Measurements from ENCODE around the gene MICOS13. TPM values are rescaled to one million over a fixed set of nuclear protein-coding genes. Genes with fewer than 3 reads are reported as not detected.
A peak's percentile ranks its signal among the peaks of the same experiment; 100 is the strongest.

Gene MICOS13
- total RNA-seq, 1 donor from 2014 or later = 61.0 TPM

DNA sequence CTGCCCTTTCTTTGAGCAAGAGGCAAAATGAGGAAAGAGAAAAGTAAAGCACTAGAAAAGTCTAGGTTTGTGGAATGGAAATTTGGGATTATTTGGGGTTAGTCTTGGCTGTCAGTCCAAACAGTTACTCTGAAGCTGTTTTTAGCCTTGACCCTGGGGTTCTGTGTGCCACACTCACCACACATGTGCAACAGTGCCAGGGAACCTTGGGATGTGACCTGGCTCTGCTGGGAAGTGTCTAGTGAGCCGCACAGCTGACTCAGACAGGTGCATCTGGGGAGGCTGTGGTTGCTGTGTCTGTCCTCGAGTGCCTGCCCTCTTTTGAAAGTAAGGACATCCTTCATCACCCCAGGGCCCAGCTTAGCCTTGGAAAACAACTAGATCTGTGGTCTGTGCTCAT lies 15.8 kb downstream of the MICOS13 start:
- Mint-ChIP-seq H3K9me3 (ENCODE audit: low read depth) (no peaks in the 10 kb centered on the region), H3K27me3 (ENCODE audit: low read depth) (no peaks in the 10 kb centered on the region), H3K4me1 (ENCODE audit: low read depth) (no peaks in the 10 kb centered on the region), H3K4me3 (ENCODE audit: unreplicated experiment) (no peak overlapping the region), H3K36me3 (ENCODE audit: low read depth) (peaks cover 32% of the 10 kb centered on the region), H3K27ac (ENCODE audit: unreplicated experiment) (no peak overlapping the region)
- TF ChIP-seq, protein P1, sequence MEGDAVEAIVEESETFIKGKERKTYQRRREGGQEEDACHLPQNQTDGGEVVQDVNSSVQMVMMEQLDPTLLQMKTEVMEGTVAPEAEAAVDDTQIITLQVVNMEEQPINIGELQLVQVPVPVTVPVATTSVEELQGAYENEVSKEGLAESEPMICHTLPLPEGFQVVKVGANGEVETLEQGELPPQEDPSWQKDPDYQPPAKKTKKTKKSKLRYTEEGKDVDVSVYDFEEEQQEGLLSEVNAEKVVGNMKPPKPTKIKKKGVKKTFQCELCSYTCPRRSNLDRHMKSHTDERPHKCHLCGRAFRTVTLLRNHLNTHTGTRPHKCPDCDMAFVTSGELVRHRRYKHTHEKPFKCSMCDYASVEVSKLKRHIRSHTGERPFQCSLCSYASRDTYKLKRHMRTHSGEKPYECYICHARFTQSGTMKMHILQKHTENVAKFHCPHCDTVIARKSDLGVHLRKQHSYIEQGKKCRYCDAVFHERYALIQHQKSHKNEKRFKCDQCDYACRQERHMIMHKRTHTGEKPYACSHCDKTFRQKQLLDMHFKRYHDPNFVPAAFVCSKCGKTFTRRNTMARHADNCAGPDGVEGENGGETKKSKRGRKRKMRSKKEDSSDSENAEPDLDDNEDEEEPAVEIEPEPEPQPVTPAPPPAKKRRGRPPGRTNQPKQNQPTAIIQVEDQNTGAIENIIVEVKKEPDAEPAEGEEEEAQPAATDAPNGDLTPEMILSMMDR (IDR thresholded peaks at IDR 0.05) = no peak
- DNase-seq (ENCODE audit: low spot score) = peak; percentile 39

DNA sequence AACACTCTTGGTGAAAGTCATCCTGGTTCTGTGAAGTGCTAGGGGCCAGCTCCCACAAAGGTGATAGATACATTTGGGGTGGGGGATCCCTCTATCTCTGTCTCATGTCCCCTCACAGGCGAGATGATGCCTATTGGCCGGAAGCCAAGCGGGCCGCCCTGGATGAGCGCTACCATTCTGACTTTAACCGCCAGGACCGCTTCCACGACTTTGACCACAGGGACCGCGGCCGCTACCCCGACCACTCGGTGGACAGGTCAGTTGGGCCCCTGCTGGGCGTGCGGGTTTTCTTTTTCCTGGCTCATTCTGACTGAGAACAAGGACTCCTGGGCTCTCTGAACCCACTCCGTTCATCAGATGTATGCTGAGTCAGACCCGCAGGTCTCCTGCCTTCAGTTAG lies 16.4 kb downstream of the MICOS13 start:
- H3K27ac Mint-ChIP-seq (ENCODE audit: unreplicated experiment) = no peak overlapping the region
- no peaks in the 10 kb centered on the region for H3K9me3 Mint-ChIP-seq (ENCODE audit: low read depth)
- no peaks in the 10 kb centered on the region for H3K27me3 Mint-ChIP-seq (ENCODE audit: low read depth)
- no peak overlapping the region for H3K4me3 Mint-ChIP-seq (ENCODE audit: unreplicated experiment)
- peak; percentile 75 for DNase-seq (ENCODE audit: low spot score)
- H3K4me1 Mint-ChIP-seq (ENCODE audit: low read depth) = no peaks in the 10 kb centered on the region
- TF ChIP-seq, protein P1 (IDR thresholded peaks at IDR 0.05) = no peak
- peaks cover 32% of the 10 kb centered on the region for H3K36me3 Mint-ChIP-seq (ENCODE audit: low read depth)

- DNase-seq (ENCODE audit: low spot score) = peak; percentile 90
- H3K9me3 Mint-ChIP-seq (ENCODE audit: low read depth) = no peaks in the 10 kb centered on the region
- peaks cover 35% of the 10 kb centered on the region for H3K36me3 Mint-ChIP-seq (ENCODE audit: low read depth)
- TF ChIP-seq, protein P1 (IDR thresholded peaks at IDR 0.05) = no peak
- H3K27ac Mint-ChIP-seq (ENCODE audit: unreplicated experiment) = no peak overlapping the region
- no peak overlapping the region for H3K4me3 Mint-ChIP-seq (ENCODE audit: unreplicated experiment)
- no peaks in the 10 kb centered on the region for H3K27me3 Mint-ChIP-seq (ENCODE audit: low read depth)
- H3K4me1 Mint-ChIP-seq (ENCODE audit: low read depth) = no peaks in the 10 kb centered on the region
Observed at GRCh38 chr19:5661483-5661882, 18.8 kb downstream of the MICOS13 start.

DNA sequence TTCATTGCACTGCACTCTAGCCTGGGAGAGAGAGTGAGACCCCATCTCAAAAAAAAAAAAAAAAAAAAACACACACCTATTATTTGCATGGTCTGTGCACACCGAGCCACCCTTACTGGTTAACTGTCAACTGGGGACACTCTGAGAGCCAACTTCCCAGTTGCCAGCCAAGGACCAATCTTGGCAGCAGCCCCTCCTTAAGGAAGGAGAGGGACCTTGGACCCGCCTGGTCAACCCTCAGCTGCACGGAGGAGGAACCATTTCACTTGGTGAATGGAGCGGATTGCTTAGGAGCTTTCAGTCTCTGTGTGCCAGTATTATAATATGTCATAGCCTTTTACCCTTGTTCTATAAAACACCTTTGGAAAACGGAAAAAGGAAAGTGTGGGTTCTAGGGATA lies 24.9 kb downstream of the MICOS13 start:
- TF ChIP-seq, protein P1 (IDR thresholded peaks at IDR 0.05) = no peak
- Mint-ChIP-seq H3K27me3 (ENCODE audit: low read depth) (no peaks in the 10 kb centered on the region), H3K36me3 (ENCODE audit: low read depth) (peaks cover 42% of the 10 kb centered on the region), H3K4me1 (ENCODE audit: low read depth) (no peaks in the 10 kb centered on the region), H3K27ac (ENCODE audit: unreplicated experiment) (no peak overlapping the region), H3K9me3 (ENCODE audit: low read depth) (no peaks in the 10 kb centered on the region), H3K4me3 (ENCODE audit: unreplicated experiment) (no peak overlapping the region)
- DNase-seq (ENCODE audit: low spot score) = no peak

DNA sequence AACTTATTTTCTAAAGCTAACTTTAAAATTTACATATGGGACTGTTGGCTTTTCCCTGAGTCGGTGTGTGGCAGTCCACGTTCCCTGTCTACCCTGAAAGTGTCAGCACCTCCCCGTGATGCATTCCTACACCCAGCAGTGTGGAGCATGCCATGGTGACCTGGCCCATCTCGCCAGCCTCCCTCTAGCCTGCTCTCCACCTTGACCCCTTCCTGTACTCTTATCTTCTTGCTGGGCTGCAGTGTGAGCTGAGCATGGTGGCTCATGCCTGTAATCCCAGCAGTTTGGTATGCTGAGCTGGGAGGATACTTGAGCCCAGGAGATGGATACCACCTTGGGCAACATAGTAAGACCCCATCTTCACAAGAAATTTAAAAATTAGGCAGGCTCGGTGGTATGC lies 25.4 kb downstream of the MICOS13 start:
- Mint-ChIP-seq H3K36me3 (ENCODE audit: low read depth) (peaks cover 45% of the 10 kb centered on the region), H3K4me1 (ENCODE audit: low read depth) (no peaks in the 10 kb centered on the region), H3K9me3 (ENCODE audit: low read depth) (no peaks in the 10 kb centered on the region), H3K4me3 (ENCODE audit: unreplicated experiment) (no peak overlapping the region), H3K27ac (ENCODE audit: unreplicated experiment) (no peak overlapping the region), H3K27me3 (ENCODE audit: low read depth) (no peaks in the 10 kb centered on the region)
- TF ChIP-seq, protein P1 (IDR thresholded peaks at IDR 0.05) = no peak
- no peak for DNase-seq (ENCODE audit: low spot score)

Measured in chondrocyte (in vitro differentiated cells).